CD4-positive, CD25-positive, alpha-beta regulatory T cell (primary cell): ENCODE measurements around the gene DHRS7C. TPM values are rescaled to one million over a fixed set of nuclear protein-coding genes. Genes with fewer than 3 reads are reported as not detected.

Experiments used
- ATAC-seq, 2 donors: fragments of 150-1000 bp; cut with Tn5 transposase; one replicate each; pipeline ENCODE4 v1.10.0; 2021; ENCODE audit warnings: low read depth in 2 of 2, moderate number of reproducible peaks in 2 of 2, moderate library complexity in 1 of 2
- DNase-seq, 3 donors: peaks; one replicate each; pipeline versions ENCODE4 v3.0.0 to v3.0.0-alpha.2; 2012 to 2022; ENCODE audit warnings: mixed read lengths in 1 of 3
- H3K27ac ChIP-seq: one replicate; pipeline ENCODE4 v1.7.0; 2013; ENCODE audit warnings: mild to moderate bottlenecking, low read length; ENCODE audit not compliant: insufficient read depth, poor library complexity, severe bottlenecking
- H3K27me3 ChIP-seq: one replicate; pipeline ENCODE4 v1.7.0; 2013; ENCODE audit warnings: low read length; ENCODE audit not compliant: control insufficient read depth, insufficient read depth
- H3K36me3 ChIP-seq: one replicate; pipeline ENCODE4 v1.7.0; 2013; ENCODE audit warnings: mild to moderate bottlenecking, low read length, moderate library complexity; ENCODE audit not compliant: control insufficient read depth, insufficient read depth
- H3K4me1 ChIP-seq: 2 replicates; pipeline ENCODE4 v1.7.0; 2013; ENCODE audit warnings: mild to moderate bottlenecking, low read length; ENCODE audit not compliant: insufficient read depth, control insufficient read depth, poor library complexity, severe bottlenecking
- H3K4me3 ChIP-seq: one replicate; pipeline ENCODE4 v1.7.0; 2013; ENCODE audit warnings: low read depth, mild to moderate bottlenecking, low read length, moderate library complexity
- H3K9me3 ChIP-seq, 2 experiments: 1 replicate in 1 of 2; 2 replicates in 1 of 2; pipeline ENCODE4 v1.7.0; 2013; ENCODE audit warnings: low read length in 2 of 2, mild to moderate bottlenecking in 1 of 2, moderate library complexity in 1 of 2; ENCODE audit not compliant: control insufficient read depth in 2 of 2
- H3K27ac Mint-ChIP-seq, 3 donors: one replicate each; pipeline ENCODE4 v1.8.0; 2020 to 2022; ENCODE audit warnings: mild to moderate bottlenecking in 3 of 3, mixed read lengths in 3 of 3, moderate library complexity in 2 of 3
- H3K27me3 Mint-ChIP-seq: one replicate; pipeline ENCODE4 v1.8.0; 2022; ENCODE audit warnings: mild to moderate bottlenecking, mixed read lengths
- H3K36me3 Mint-ChIP-seq: one replicate; pipeline ENCODE4 v1.8.0; 2020; ENCODE audit warnings: mixed read lengths
- H3K4me1 Mint-ChIP-seq, 4 donors: one replicate each; pipeline ENCODE4 v1.8.0; 2020 to 2022; ENCODE audit warnings: mixed read lengths in 4 of 4, mild to moderate bottlenecking in 1 of 4
- H3K4me3 Mint-ChIP-seq, 4 donors: one replicate each; pipeline ENCODE4 v1.8.0; 2020 to 2022; ENCODE audit warnings: mild to moderate bottlenecking in 4 of 4, mixed read lengths in 4 of 4, moderate library complexity in 3 of 4
- H3K9me3 Mint-ChIP-seq, 7 donors: one replicate each; pipeline ENCODE4 v1.8.0; 2020 to 2022; ENCODE audit warnings: mixed read lengths in 7 of 7, mild to moderate bottlenecking in 3 of 7, moderate library complexity in 2 of 7
- polyA plus RNA-seq, 4 donors: library from polyadenylated mRNA; unstranded; fragments of 300-500 nt; fragmentation: Illumina TruSeq; gene quantifications; one replicate each; pipeline ENCODE4 v1.2.3, GENCODE V29; 2021
- total RNA-seq: library from RNA; stranded (reverse); gene quantifications from one replicate; pipeline ENCODE4 v1.2.3, GENCODE V29; 2022

Gene DHRS7C
- total and polyA plus RNA-seq, 5 donors from 2014 or later = not detected

DNA sequence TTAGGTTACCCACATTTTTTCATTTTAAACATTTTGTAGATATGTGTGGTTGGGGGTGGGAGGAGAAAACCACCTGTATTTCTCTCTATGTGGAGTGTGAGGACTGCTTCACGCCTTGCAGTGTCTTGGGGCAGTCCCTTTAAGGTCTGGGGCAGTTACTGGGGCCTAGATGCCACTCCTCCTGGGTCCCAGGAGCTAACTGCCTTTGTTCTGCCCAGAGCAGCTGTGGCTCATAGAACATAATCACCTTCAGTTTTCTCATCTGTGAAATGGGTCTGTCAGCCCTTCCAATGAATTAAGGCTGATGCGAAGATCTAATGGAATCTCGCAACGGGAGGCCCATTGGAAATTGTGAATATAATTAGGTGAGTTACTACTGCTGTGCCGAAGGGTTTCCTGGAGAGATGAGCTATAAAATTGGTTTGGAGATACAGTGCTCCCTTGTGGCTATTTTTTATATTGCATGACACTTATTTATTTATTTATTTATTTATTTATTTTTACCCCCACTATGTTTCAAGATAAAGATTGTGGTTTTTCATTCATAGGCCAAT lies 22.9 kb downstream of the DHRS7C start:
- Mint-ChIP-seq H3K4me1 (no peaks in the 10 kb centered on the region), H3K27me3 (peaks cover 4% of the 10 kb centered on the region), H3K4me3 (no peak overlapping the region), H3K36me3 (no peaks in the 10 kb centered on the region), H3K27ac (no peak overlapping the region), H3K9me3 (peaks cover 0 to 1% (median 0%) of the 10 kb centered on the region in 7 donors)
- Histone ChIP-seq H3K36me3 (no peaks in the 10 kb centered on the region), H3K4me3 (no peak overlapping the region), H3K27ac (no peak overlapping the region), H3K4me1 (no peaks in the 10 kb centered on the region), H3K27me3 (no peaks in the 10 kb centered on the region), H3K9me3 (no peaks in the 10 kb centered on the region)
- DNase-seq (peak in 1 of 3 donors; percentile 28), ATAC-seq (no peak)

DNA sequence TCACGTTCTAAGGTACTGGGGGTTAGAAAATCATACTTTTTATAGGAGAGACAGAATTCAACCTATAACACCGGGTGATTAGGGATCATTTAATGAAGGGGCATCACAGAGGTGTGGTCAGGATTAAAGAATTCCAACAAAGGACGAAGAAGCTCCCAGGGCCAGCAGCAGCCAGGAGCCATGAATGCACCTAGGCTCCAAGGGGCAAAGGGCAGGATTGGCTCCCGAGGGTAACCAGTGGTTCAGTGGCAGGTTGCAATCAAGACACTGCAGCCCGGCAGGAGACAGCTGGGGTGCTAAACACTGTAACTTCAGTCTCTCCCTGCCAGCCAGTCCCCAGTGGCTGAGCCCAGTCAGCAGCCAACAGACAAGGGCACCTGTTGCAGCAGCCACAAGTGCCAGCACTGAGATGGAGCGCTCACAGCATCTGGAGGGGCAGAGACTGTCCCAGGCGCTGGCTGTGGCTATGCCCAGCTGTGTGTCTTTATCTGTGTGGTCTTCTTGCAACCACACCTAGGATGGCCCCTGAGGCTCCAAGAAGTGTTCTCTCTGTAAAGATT lies 23.9 kb downstream of the DHRS7C start:
- DNase-seq = no peak
- H3K36me3 Mint-ChIP-seq = no peaks in the 10 kb centered on the region

DNA sequence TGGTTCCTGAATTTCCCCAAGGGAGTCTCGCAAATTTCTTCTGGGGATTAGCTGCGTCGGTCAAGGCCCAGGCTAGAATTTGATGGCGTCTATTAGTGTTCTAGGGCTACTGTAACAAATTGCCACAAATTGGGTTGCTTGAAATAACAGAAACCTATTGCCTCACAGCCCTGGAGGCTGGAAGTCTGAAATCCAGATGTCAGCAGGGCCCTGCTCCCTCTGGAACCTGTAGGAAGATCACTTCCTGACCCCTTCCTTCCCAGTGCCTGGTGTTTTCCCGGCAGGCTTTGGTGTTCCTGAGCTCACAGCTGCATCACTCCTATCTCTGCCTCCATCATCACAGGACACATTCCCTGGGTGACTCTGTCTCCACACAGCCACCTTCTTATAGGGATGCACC lies 24.4 kb downstream of the DHRS7C start:
- Mint-ChIP-seq H3K4me3 (no peak overlapping the region), H3K36me3 (no peaks in the 10 kb centered on the region), H3K9me3 (peaks cover 0 to 1% (median 0%) of the 10 kb centered on the region in 7 donors), H3K27ac (no peak overlapping the region), H3K27me3 (peaks cover 8% of the 10 kb centered on the region), H3K4me1 (no peaks in the 10 kb centered on the region)
- no peaks in the 10 kb centered on the region for H3K9me3 ChIP-seq
- no peaks in the 10 kb centered on the region for H3K27me3 ChIP-seq
- DNase-seq = no peak
- no peak overlapping the region for H3K4me3 ChIP-seq
- no peak overlapping the region for H3K27ac ChIP-seq
- no peaks in the 10 kb centered on the region for H3K4me1 ChIP-seq
- no peaks in the 10 kb centered on the region for H3K36me3 ChIP-seq
- ATAC-seq = no peak

More for the DNA sequence above, 23.9 kb downstream of the DHRS7C start:
- Mint-ChIP-seq H3K4me3 (no peak overlapping the region), H3K27me3 (peaks cover 8% of the 10 kb centered on the region), H3K27ac (no peak overlapping the region), H3K4me1 (no peaks in the 10 kb centered on the region), H3K9me3 (peaks cover 0 to 1% (median 0%) of the 10 kb centered on the region in 7 donors)
- no peak overlapping the region for H3K27ac ChIP-seq
- no peaks in the 10 kb centered on the region for H3K27me3 ChIP-seq
- no peak for ATAC-seq
- no peaks in the 10 kb centered on the region for H3K36me3 ChIP-seq
- no peak overlapping the region for H3K4me3 ChIP-seq
- H3K9me3 ChIP-seq = no peaks in the 10 kb centered on the region
- no peaks in the 10 kb centered on the region for H3K4me1 ChIP-seq

DNA sequence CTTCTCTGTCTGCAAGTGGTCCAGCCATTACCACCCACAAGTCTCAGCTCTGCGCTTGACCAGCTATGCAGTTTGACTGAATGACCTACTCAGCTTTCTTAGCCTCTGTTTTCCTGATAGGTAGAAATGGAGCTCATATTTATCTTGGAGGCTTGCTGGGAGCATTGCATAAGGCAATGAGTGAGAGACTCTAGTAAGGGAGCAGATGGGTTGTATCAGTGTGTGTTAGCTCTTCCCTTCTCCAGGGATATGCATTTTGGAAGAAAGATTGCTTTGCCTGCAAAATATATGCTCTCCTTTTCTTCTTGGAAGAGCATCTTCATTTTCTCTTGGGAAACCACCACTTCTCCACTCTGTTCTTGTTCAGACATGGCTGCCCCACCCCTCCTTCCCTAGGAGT lies 26.1 kb downstream of the DHRS7C start:
- no peak overlapping the region for H3K4me3 ChIP-seq
- no peaks in the 10 kb centered on the region for H3K27me3 ChIP-seq
- H3K9me3 ChIP-seq = no peaks in the 10 kb centered on the region
- H3K36me3 Mint-ChIP-seq = no peaks in the 10 kb centered on the region
- no peaks in the 10 kb centered on the region for H3K36me3 ChIP-seq
- no peaks in the 10 kb centered on the region for H3K4me1 Mint-ChIP-seq
- H3K4me3 Mint-ChIP-seq = no peak overlapping the region
- H3K27ac Mint-ChIP-seq = no peak overlapping the region
- DNase-seq (no peak), ATAC-seq (no peak)
- H3K27me3 Mint-ChIP-seq = peaks cover 6% of the 10 kb centered on the region
- no peaks in the 10 kb centered on the region for H3K9me3 Mint-ChIP-seq
- no peak overlapping the region for H3K27ac ChIP-seq
- H3K4me1 ChIP-seq = no peaks in the 10 kb centered on the region

DNA sequence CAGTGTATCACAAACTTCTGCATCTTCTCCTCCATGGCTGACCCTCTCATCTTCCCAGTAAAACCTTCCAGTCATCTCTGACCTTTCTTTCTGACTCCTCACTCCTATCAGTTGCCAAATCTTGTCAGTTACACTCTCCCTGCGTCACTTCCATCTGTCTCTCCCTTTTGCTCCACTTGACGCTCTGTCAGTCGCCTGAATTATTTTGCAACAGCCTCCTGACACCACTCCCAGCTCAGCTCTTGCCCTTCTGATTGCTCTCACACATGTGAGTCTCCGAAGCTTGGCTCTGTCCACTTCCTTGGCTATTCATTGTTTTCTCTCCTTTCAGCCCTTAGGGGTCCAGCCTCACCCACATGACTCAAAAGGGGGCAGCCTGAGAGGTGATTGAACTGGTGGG lies 27.7 kb downstream of the DHRS7C start:
- DNase-seq = no peak

DNA sequence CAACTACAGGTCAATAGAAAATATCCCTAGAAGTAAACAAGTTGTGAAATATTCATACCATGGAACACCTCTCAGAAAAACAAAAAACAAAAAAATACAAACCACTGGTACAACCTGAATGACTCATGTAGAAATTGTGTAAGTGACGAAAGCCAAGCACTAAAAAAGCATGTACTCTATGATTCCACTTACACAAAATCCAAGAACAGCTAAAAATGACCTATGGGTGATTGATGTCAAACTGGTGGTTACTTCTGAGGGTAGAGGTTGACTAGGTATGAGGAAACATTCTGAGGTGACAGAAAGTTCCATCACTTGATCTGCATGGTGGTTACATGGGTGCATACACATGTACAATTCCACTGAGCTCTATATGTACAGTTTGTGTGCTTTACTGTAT lies 31.1 kb downstream of the DHRS7C start:
- H3K36me3 ChIP-seq = no peaks in the 10 kb centered on the region
- H3K4me3 ChIP-seq = no peak overlapping the region
- no peaks in the 10 kb centered on the region for H3K4me1 ChIP-seq
- peaks cover 4% of the 10 kb centered on the region for H3K27me3 Mint-ChIP-seq
- H3K9me3 ChIP-seq = no peaks in the 10 kb centered on the region
- H3K36me3 Mint-ChIP-seq = no peaks in the 10 kb centered on the region
- H3K27me3 ChIP-seq = no peaks in the 10 kb centered on the region
- ATAC-seq (no peak), DNase-seq (no peak)
- no peak overlapping the region for H3K4me3 Mint-ChIP-seq
- H3K27ac Mint-ChIP-seq = no peak overlapping the region
- no peak overlapping the region for H3K27ac ChIP-seq
- peaks cover 0 to 5% (median 0%) of the 10 kb centered on the region in 7 donors for H3K9me3 Mint-ChIP-seq
- no peaks in the 10 kb centered on the region for H3K4me1 Mint-ChIP-seq

More for the DNA sequence above, 27.7 kb downstream of the DHRS7C start:
- no peaks in the 10 kb centered on the region for H3K36me3 Mint-ChIP-seq
- no peak overlapping the region for H3K27ac Mint-ChIP-seq
- Histone ChIP-seq H3K4me1 (no peaks in the 10 kb centered on the region), H3K27me3 (no peaks in the 10 kb centered on the region), H3K27ac (no peak overlapping the region), H3K4me3 (no peak overlapping the region), H3K36me3 (no peaks in the 10 kb centered on the region), H3K9me3 (no peaks in the 10 kb centered on the region)
- no peaks in the 10 kb centered on the region for H3K4me1 Mint-ChIP-seq
- H3K9me3 Mint-ChIP-seq = no peaks in the 10 kb centered on the region
- no peak overlapping the region for H3K4me3 Mint-ChIP-seq
- no peak for ATAC-seq
- H3K27me3 Mint-ChIP-seq = peaks cover 4% of the 10 kb centered on the region

DNA sequence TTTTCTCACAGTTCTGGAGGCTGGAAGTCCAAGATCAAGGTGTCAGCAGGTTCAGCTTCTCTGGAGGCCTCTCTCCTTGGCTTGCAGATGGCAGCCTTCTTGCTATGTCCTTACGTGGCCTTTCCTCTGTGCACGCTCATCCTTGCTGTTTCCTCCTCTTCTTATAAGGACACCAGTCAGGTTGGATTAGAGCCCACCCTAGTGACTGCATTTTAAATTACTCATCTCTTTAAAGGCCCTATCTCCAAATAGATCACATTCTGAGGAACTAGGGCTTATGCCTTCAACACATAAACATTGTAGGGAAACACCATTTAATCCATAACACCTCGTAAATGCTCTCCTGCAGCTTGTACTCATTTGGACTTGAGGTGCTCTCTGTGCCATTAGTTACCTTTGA lies 36.3 kb downstream of the DHRS7C start:
- Mint-ChIP-seq H3K27ac (no peak overlapping the region), H3K36me3 (no peaks in the 10 kb centered on the region), H3K4me1 (no peaks in the 10 kb centered on the region), H3K27me3 (peaks cover 11% of the 10 kb centered on the region), H3K9me3 (peaks cover 0 to 5% (median 0%) of the 10 kb centered on the region in 7 donors), H3K4me3 (no peak overlapping the region)
- Histone ChIP-seq H3K27me3 (no peaks in the 10 kb centered on the region), H3K4me1 (no peaks in the 10 kb centered on the region), H3K27ac (no peak overlapping the region), H3K9me3 (no peaks in the 10 kb centered on the region), H3K36me3 (no peaks in the 10 kb centered on the region), H3K4me3 (no peak overlapping the region)
- DNase-seq = no peak
- ATAC-seq = no peak

DNA sequence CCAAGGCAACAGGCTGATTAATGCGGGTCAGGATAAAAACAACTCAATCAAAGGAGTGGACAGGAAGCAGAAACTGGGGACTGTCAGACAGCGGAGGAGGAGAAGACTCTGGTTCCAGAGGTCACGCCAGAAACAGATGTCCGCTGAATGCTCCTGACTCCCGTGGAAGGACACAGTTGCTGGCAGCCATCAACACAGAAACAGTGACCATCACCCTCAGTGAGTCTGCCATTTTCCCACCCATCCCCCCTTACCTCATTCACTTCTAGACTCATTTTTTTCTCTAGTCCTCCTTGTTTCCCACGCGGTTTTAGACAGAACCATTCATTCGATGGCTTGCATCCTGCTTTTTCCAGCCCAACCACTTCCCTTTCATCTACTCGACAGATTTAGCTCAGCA lies 40.9 kb downstream of the DHRS7C start:
- no peaks in the 10 kb centered on the region for H3K36me3 Mint-ChIP-seq
- ATAC-seq (no peak), DNase-seq (no peak)
- no peak overlapping the region for H3K27ac Mint-ChIP-seq
- no peak overlapping the region for H3K4me3 Mint-ChIP-seq
- H3K9me3 ChIP-seq = no peaks in the 10 kb centered on the region
- H3K27ac ChIP-seq = no peak overlapping the region
- no peaks in the 10 kb centered on the region for H3K36me3 ChIP-seq
- H3K9me3 Mint-ChIP-seq = peaks cover 0 to 2% (median 0%) of the 10 kb centered on the region in 7 donors
- no peaks in the 10 kb centered on the region for H3K4me1 ChIP-seq
- peaks cover 4% of the 10 kb centered on the region for H3K27me3 ChIP-seq
- peaks cover 19% of the 10 kb centered on the region for H3K27me3 Mint-ChIP-seq
- no peaks in the 10 kb centered on the region for H3K4me1 Mint-ChIP-seq
- H3K4me3 ChIP-seq = no peak overlapping the region
